ENCODE results near the gene APBA1.

The APBA1 gene

GRCh38 chr9:69380301-69380700, 291.9 kb downstream of the APBA1 start:
- no peak overlapping the region for H3K4me3 ChIP-seq
- H3K27ac ChIP-seq: no peak overlapping the region
- no peak for TF ChIP-seq Cebpa-rat (IDR thresholded peaks at IDR 0.05)
- H3K36me3 ChIP-seq: no peaks in the 10 kb centered on the region
- no peaks in the 10 kb centered on the region for H4K20me1 ChIP-seq
- H3K9me3 ChIP-seq: no peaks in the 10 kb centered on the region
- no peaks in the 10 kb centered on the region for H3K27me3 ChIP-seq
- H3K9ac ChIP-seq: no peak overlapping the region
- H3K4me2 ChIP-seq: no peak overlapping the region
- peaks cover 5% of the 10 kb centered on the region for H3K4me1 ChIP-seq

DNA sequence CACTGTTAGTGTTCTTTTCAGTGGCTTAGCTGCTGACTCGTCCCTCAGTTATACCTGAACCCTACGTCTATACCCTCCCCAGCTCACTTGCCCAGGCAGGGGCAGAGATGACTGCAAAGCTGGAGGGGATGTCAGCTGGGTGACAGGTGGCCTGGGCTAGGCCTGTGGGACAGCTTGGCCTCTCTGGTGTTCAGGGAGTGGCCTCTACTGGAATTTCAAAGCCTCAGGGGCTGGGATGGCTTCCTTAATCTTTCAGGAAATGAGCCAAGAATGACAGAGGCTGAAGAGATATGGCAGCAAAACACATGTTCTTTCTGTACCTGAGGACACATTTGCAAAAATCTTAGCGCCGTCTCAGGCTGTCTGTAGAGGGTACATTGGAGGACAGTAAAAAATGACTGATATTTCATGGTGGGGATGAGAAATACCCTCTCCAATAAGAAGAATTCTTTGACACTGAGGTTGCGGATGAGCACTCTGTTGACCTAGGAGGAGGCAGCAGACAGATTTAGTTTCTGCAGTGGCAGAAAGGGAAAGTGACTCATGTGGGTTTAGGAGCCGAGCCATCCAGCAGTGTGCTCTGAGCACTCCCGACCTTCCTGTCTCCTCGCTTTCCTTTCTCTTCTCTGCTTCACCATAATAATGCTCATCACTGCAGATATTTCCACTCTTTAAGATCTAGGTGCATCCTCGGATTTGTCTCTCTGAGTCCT, 292.7 kb downstream of the APBA1 start:
- Histone ChIP-seq H3K4me1 (no peaks in the 10 kb centered on the region), H3K27me3 (no peaks in the 10 kb centered on the region), H4K20me1 (no peaks in the 10 kb centered on the region), H3K4me2 (no peak overlapping the region), H3K36me3 (no peaks in the 10 kb centered on the region), H3K9me3 (no peaks in the 10 kb centered on the region), H3K27ac (no peak overlapping the region), H3K9ac (no peak overlapping the region), H3K4me3 (no peak overlapping the region)
- TF ChIP-seq Cebpa-rat (IDR thresholded peaks at IDR 0.05): no peak

GRCh38 chr9:69377981-69378380, 294.2 kb downstream of the APBA1 start:
- Histone ChIP-seq H4K20me1 (no peaks in the 10 kb centered on the region), H3K27ac (no peak overlapping the region)

More at GRCh38 chr9:69377981-69378380, 294.2 kb downstream of the APBA1 start:
- no peak overlapping the region for H3K4me3 ChIP-seq
- no peaks in the 10 kb centered on the region for H3K9me3 ChIP-seq
- no peak overlapping the region for H3K9ac ChIP-seq
- no peak for TF ChIP-seq Cebpa-rat (IDR thresholded peaks at IDR 0.05)
- no peaks in the 10 kb centered on the region for H3K4me1 ChIP-seq
- H3K36me3 ChIP-seq: no peaks in the 10 kb centered on the region
- no peak overlapping the region for H3K4me2 ChIP-seq
- no peaks in the 10 kb centered on the region for H3K27me3 ChIP-seq
